Vagina (tissue), 2 donors: Measurements from ENCODE around the gene ALDH1L1. TPM values are rescaled to one million over a fixed set of nuclear protein-coding genes. Genes with fewer than 3 reads are reported as not detected.
A peak's percentile ranks its signal among the peaks of the same experiment; 100 is the strongest.

Experiments
- DNase-seq, 2 donors: peaks; one replicate each; pipeline ENCODE4 v3.0.0-alpha.2; 2017; ENCODE audit errors: extremely low spot score in 2 of 2
- H3K27ac ChIP-seq: fragments of 200-600 bp; sonication (generic); one replicate; pipeline ENCODE4 v1.5.1; 2019
- H3K27me3 ChIP-seq: fragments of 200-600 bp; sonication (generic); one replicate; pipeline ENCODE4 v1.5.1; 2019
- H3K36me3 ChIP-seq, 2 donors: fragments of 200-600 bp; sonication (generic); one replicate each; pipeline ENCODE4 v1.5.1; 2017 to 2019
- H3K4me1 ChIP-seq: fragments of 200-600 bp; sonication (generic); one replicate; pipeline ENCODE4 v1.5.1; 2019
- H3K4me3 ChIP-seq, 2 donors: fragments of 200-600 bp; sonication (generic); 1 replicate in 1 of 2; 2 replicates in 1 of 2; pipeline ENCODE4 v1.5.1; 2016 to 2019
- H3K9me3 ChIP-seq: fragments of 200-600 bp; sonication (generic); one replicate; pipeline ENCODE4 v1.5.1; 2019
- POLR2A ChIP-seq, 2 donors: fragments of 450-650 bp; IDR thresholded peaks; one replicate each; pipeline ENCODE4 v1.6.1; 2017; ENCODE audit warnings: antibody characterized with exemption in 2 of 2, mild to moderate bottlenecking in 2 of 2, moderate library complexity in 2 of 2
- POLR2AphosphoS5 ChIP-seq, 2 donors: sonication (generic); formaldehyde crosslinking; IDR thresholded peaks; one replicate each; pipeline ENCODE4 v1.9.0; 2017; ENCODE audit warnings: antibody characterized with exemption in 2 of 2, mild to moderate bottlenecking in 2 of 2, low read depth in 1 of 2; ENCODE audit not compliant: insufficient read depth in 1 of 2
- intact Hi-C: fragments of 100-400 bp; cut with DNase I; formaldehyde crosslinking; loops from one replicate; pipeline ENCODE4 v1.15.1; 2023
- total RNA-seq: library from RNA; depleted of rRNA; stranded (reverse); fragments of >200 nt; gene quantifications from one replicate; pipeline ENCODE4 v1.2.3, GENCODE V29; 2016
- TF ChIP-seq, protein P1 (sequence below), 3 experiments: fragments of 450-650 bp in 2 of 3; fragments of 200-600 bp in 1 of 3; sonication (generic) in 1 of 3; IDR thresholded peaks; one replicate each; pipeline ENCODE4 v1.5.1; 2017 to 2019; ENCODE audit warnings: antibody characterized with exemption in 3 of 3, mild to moderate bottlenecking in 2 of 3, moderate library complexity in 2 of 3

ALDH1L1 gene
- total RNA-seq, 1 donor from 2014 or later, result 19.2 TPM

DNA sequence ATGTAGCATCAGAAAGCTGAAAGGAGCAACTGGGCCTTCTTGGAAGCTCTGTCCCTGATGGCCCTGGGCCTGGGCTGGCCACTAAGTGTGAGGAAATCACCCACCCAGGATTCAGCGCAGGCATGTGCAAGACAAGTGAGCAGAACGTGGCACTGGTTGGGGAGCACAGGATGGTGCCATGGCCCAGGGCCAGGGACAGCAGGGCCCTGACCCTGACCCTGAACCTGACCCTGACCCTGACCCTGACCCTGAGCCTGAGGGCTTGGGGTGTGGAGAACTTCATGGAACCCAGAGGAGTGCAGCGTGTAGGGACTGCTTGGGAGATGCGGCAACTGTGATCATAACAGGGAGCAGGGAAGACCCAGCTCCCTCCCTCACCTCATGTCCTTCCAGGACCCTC lies 5.9 kb upstream of the ALDH1L1 start:
- Histone ChIP-seq H3K27me3 (no peaks in the 10 kb centered on the region), H3K27ac (no peak overlapping the region), H3K36me3 (no peaks in the 10 kb centered on the region), H3K4me3 (no peak overlapping the region), H3K9me3 (no peaks in the 10 kb centered on the region), H3K4me1 (peaks cover 4% of the 10 kb centered on the region)
- TF ChIP-seq, protein P1, sequence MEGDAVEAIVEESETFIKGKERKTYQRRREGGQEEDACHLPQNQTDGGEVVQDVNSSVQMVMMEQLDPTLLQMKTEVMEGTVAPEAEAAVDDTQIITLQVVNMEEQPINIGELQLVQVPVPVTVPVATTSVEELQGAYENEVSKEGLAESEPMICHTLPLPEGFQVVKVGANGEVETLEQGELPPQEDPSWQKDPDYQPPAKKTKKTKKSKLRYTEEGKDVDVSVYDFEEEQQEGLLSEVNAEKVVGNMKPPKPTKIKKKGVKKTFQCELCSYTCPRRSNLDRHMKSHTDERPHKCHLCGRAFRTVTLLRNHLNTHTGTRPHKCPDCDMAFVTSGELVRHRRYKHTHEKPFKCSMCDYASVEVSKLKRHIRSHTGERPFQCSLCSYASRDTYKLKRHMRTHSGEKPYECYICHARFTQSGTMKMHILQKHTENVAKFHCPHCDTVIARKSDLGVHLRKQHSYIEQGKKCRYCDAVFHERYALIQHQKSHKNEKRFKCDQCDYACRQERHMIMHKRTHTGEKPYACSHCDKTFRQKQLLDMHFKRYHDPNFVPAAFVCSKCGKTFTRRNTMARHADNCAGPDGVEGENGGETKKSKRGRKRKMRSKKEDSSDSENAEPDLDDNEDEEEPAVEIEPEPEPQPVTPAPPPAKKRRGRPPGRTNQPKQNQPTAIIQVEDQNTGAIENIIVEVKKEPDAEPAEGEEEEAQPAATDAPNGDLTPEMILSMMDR (IDR thresholded peaks at IDR 0.05), result no peak
- TF ChIP-seq POLR2AphosphoS5 (IDR thresholded peaks at IDR 0.05; ENCODE audit: insufficient read depth in 1 of 2, low read depth in 1 of 2) (no peak), POLR2A (IDR thresholded peaks at IDR 0.05) (no peak)
- DNase-seq, result no peak
- intact Hi-C loops, result no loop called here

DNA sequence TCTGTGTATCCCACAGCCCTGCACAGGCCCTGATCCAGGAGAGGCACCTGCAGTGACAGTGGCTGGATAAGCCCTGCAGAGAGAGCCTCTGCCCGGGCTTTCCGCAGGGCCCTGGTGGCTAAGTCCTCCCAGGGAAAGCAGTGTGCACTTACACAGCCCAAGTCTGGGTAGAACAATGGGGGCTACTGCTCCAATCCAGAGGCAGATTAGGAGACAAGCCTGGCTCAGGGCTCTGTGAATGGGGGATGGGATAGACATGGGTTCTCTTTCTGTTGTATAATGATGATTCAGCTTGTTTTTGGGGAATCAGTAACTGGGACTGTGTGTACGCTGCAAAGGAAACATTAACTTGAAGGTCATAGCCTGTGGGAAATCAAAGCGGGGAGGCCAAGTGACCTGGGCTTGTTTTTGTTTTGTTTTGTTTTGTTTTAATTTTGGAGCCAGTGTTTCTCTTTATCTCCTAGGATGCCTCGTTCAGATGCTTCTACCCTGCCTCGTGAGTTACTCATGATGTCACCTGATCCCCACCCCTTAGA lies 4.1 kb upstream of the ALDH1L1 start:
- intact Hi-C loops, result no loop called here
- no peak overlapping the region for H3K4me3 ChIP-seq
- DNase-seq, result no peak
- peaks cover 18% of the 10 kb centered on the region for H3K4me1 ChIP-seq
- H3K36me3 ChIP-seq, result no peaks in the 10 kb centered on the region
- TF ChIP-seq POLR2A (IDR thresholded peaks at IDR 0.05) (no peak), POLR2AphosphoS5 (IDR thresholded peaks at IDR 0.05; ENCODE audit: insufficient read depth in 1 of 2, low read depth in 1 of 2) (no peak)
- TF ChIP-seq, protein P1 (IDR thresholded peaks at IDR 0.05), result no peak
- no peak overlapping the region for H3K27ac ChIP-seq
- no peaks in the 10 kb centered on the region for H3K9me3 ChIP-seq
- H3K27me3 ChIP-seq, result no peaks in the 10 kb centered on the region

DNA sequence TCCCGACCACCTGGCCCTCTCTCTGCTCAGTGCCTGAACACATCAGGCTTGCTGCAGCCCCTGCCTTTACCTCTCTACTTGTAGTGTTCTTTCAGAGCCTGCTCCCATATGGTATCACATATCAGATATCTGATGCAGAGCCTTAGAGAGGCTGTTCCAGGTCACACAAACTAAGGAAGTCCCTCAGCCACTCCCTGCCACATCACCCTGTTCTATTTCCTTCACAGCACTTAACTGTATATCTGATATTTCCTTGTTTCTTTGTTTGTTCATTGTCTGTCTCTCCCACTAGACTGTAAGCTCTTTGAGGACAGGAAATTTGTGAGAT lies 976 bp upstream of the ALDH1L1 start:
- intact Hi-C loops, result no loop called here
- H3K4me3 ChIP-seq, result peak overlapping the region; percentile 47 to 48
- no peak for DNase-seq
- H3K4me1 ChIP-seq, result peaks cover 21% of the 10 kb centered on the region
- peak overlapping the region; percentile 65 for H3K27ac ChIP-seq
- no peaks in the 10 kb centered on the region for H3K9me3 ChIP-seq
- no peaks in the 10 kb centered on the region for H3K36me3 ChIP-seq
- H3K27me3 ChIP-seq, result no peaks in the 10 kb centered on the region
- TF ChIP-seq POLR2A (IDR thresholded peaks at IDR 0.05) (no peak), POLR2AphosphoS5 (IDR thresholded peaks at IDR 0.05; ENCODE audit: insufficient read depth in 1 of 2, low read depth in 1 of 2) (no peak)
- TF ChIP-seq, protein P1 (IDR thresholded peaks at IDR 0.05), result no peak

DNA sequence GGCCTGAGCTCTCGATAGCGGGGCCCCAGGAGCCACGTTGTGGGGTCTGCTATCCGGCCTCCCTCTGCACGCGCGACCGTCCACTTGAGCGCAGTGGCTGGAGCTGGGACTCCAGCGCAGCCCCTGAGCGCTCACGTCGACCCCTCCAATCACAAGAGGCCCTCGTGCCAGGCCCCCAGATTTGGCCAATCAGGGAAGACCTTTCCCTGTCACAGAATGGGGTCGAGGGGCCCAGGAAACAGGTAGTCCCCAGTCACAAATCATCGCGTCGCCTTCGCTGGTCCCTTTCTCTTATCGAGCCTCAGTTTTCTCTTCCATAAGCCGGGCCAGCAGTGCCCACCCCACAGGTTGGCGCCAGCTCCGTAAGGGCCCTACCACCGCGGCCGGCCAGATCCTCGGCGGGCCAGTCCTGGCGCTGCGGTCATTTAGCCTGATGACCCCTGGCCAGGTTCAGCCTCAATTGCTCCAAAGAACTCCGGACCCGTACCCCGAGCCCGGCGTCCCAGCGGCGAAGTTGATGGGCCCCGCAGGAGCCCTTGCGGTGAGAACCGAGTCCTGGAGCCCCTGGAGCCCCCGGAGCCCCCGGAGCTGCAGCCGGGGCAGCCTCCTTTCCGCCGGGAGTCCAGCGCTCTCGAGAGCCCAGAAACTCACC lies 435 bp downstream of the ALDH1L1 start:
- no peaks in the 10 kb centered on the region for H3K9me3 ChIP-seq
- H3K36me3 ChIP-seq, result no peaks in the 10 kb centered on the region
- peaks cover 21% of the 10 kb centered on the region for H3K4me1 ChIP-seq
- peak overlapping the region; percentile 47 to 48 for H3K4me3 ChIP-seq
- no peak for DNase-seq
- peak overlapping the region; percentile 65 for H3K27ac ChIP-seq
- no peaks in the 10 kb centered on the region for H3K27me3 ChIP-seq
- TF ChIP-seq POLR2A (IDR thresholded peaks at IDR 0.05), result no peak
- TF ChIP-seq, protein P1 (IDR thresholded peaks at IDR 0.05), result no peak
- TF ChIP-seq POLR2AphosphoS5 (IDR thresholded peaks at IDR 0.05; ENCODE audit: insufficient read depth in 1 of 2, low read depth in 1 of 2), result no peak
- intact Hi-C loops, result no loop called here

DNA sequence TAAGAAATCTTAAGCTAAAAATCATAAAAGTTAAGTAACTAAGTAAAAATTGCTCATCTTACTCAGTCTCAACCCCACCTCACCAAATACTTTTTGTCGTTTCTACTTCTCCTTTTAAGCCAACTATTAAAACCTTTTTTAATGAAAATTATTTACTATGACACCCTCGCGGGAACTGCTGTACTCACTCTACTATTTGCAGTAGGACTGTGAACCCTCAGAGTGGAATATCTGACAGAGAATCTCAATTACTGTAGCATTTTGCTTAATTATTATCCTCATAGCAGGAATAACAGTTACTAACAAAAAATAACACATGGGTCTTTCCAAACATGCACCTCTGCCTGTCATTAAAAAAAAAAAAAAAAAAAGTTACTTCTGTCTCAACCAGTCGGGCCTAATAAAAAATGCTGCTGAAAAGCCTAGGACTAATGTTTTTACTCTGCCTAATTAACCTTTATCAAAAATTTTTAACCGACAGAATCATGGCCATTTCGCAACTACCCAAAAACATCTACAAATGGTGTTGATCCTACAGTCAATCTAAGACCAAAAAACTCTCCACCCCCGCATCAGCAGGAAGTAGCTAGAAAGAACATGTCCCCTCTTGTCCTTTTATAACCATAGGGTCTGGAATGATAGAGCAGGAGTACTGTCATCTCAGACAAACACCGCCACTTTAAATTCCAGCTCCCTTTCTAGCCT lies 10.2 kb downstream of the ALDH1L1 start:
- Histone ChIP-seq H3K4me1 (no peaks in the 10 kb centered on the region), H3K27ac (no peak overlapping the region), H3K4me3 (no peak overlapping the region), H3K9me3 (no peaks in the 10 kb centered on the region), H3K36me3 (no peaks in the 10 kb centered on the region), H3K27me3 (no peaks in the 10 kb centered on the region)
- intact Hi-C loops, result no loop called here
- no peak for DNase-seq
- TF ChIP-seq, protein P1 (IDR thresholded peaks at IDR 0.05), result no peak
- no peak for TF ChIP-seq POLR2AphosphoS5 (IDR thresholded peaks at IDR 0.05; ENCODE audit: insufficient read depth in 1 of 2, low read depth in 1 of 2)
- no peak for TF ChIP-seq POLR2A (IDR thresholded peaks at IDR 0.05)
